NCI-H69 (cell line): ENCODE measurements around the gene CMBL.
"Not testable (repeated sequence)": the region's sequence is repeated elsewhere in the genome, so short reads cannot be mapped to it uniquely, and the experiment has no call there.

Experiments
- DNase-seq: peaks from one replicate; lab custom pipeline; 2025; lab: John Stamatoyannopoulos, UW

Gene CMBL

GRCh38 chr5:10257870-10258269 is 49.8 kb downstream of the CMBL start:
- no peak for DNase-seq

- DNase-seq, result no peak
Observed at GRCh38 chr5:10254686-10255085, 53.0 kb downstream of the CMBL start.

GRCh38 chr5:10253390-10253789 is 54.3 kb downstream of the CMBL start:
- DNase-seq, result no peak

GRCh38 chr5:10251405-10251804 is 56.3 kb downstream of the CMBL start:
- DNase-seq, result no peak

- DNase-seq, result peak; percentile 57
Observed at GRCh38 chr5:10250806-10251276, 56.9 kb downstream of the CMBL start.

- DNase-seq, result peak; percentile 99
Observed at GRCh38 chr5:10249948-10250805, 57.5 kb downstream of the CMBL start, which contains the start of gene CCT5. Gene CCT5 (plus strand): TSS chr5:10250280. CDS start chr5:10250341, 61 bp downstream.

- peak; percentile 40 for DNase-seq
Observed at GRCh38 chr5:10248378-10249260, 59.1 kb downstream of the CMBL start.

GRCh38 chr5:10247217-10247616 is 60.5 kb downstream of the CMBL start:
- not testable (repeated sequence) for DNase-seq

GRCh38 chr5:10246761-10247160 is 60.9 kb downstream of the CMBL start:
- peak; percentile 66 for DNase-seq

- no peak for DNase-seq
Observed at GRCh38 chr5:10244342-10244944, 63.3 kb downstream of the CMBL start.

- DNase-seq, result no peak
Observed at GRCh38 chr5:10243660-10244240, 64.0 kb downstream of the CMBL start.

- no peak for DNase-seq
Observed at GRCh38 chr5:10235350-10235749, 72.4 kb downstream of the CMBL start.

GRCh38 chr5:10233505-10233904 is 74.2 kb downstream of the CMBL start:
- DNase-seq, result peak; percentile 12

- DNase-seq, result no peak
Observed at GRCh38 chr5:10233011-10233410, 74.7 kb downstream of the CMBL start.

GRCh38 chr5:10232386-10232785 is 75.3 kb downstream of the CMBL start:
- no peak for DNase-seq

GRCh38 chr5:10229306-10230048 is 78.2 kb downstream of the CMBL start:
- DNase-seq, result no peak

- no peak for DNase-seq
Observed at GRCh38 chr5:10228288-10228687, 79.4 kb downstream of the CMBL start.
